IMR-90 (cell line): ENCODE data around the gene KRTAP12-3.

Source experiments
- CTCF ChIP-seq: conservative IDR thresholded peaks from 2 replicates; pipeline ENCODE4 v1.5.1; 2012; ENCODE audit warnings: mild to moderate bottlenecking, low read depth, low read length, improper control_type of control experiment
- POLR2A ChIP-seq: IDR thresholded peaks from 2 replicates; pipeline ENCODE4 v1.6.1; 2012; ENCODE audit warnings: mild to moderate bottlenecking, low read depth, low read length
- RFX5 ChIP-seq: IDR thresholded peaks from 2 replicates; pipeline ENCODE4 v1.8.0; 2012; ENCODE audit warnings: low read depth, mild to moderate bottlenecking, low read length, moderate library complexity
- USF2 ChIP-seq: fragments of 150-350 bp; IDR thresholded peaks from 2 replicates; pipeline ENCODE4 v1.6.1; 2017; ENCODE audit warnings: mild to moderate bottlenecking, antibody characterized with exemption, low read length, low read depth

- TF ChIP-seq POLR2A: no peak
- no peak for TF ChIP-seq CTCF
- no peak for TF ChIP-seq USF2
- TF ChIP-seq RFX5: no peak
Measured at GRCh38 chr21:44616591-44616926, 41.2 kb upstream of the KRTAP12-3 start.
